K562 treated with DMSO at 1 percent for 4 hours (cell line): ENCODE results near the gene ARHGDIB. TPM values are rescaled to one million over a fixed set of nuclear protein-coding genes. Genes with fewer than 3 reads are reported as not detected.

Experiments
- total RNA-seq: library from RNA; unstranded; fragments of 300-600 nt; gene quantifications from 2 replicates; pipeline ENCODE4 v1.2.3, GENCODE V29; 2022; ENCODE audit not compliant: insufficient read depth

Gene ARHGDIB
- 72.0 and 82.3 TPM in 2 replicates for total RNA-seq

DNA sequence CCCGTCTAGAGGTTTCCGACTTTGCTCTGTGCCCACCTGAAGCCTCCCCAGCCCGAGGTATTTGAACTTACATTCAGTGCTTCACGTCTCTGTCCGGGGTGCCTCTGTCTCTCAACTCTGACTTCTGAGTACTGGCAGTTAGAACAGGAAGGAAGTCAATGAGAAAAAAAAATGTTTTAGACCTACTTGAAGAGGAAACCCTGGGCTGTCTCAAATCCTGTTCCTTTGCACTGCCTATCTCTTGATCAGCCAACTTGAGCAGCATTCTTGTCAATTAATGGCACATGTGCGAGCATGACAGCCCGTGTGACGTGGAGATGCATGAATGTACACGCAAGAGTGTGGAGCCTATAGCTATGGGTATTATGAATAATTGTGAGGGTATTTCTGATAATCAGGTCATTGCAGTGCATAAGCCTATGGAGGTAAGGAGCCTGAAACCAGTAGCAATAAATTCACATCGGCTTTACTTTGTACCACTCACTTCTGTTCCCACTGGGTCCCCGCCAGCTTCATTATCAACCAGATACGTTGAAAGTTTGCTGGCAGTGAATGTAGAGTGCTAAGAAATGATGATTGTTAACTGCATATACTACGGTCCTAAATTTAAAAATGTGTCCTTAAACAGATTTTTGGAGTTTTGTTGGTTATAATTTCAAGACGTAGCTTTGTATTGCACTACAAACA is at the start of gene ARHGDIB:
Gene ARHGDIB, minus strand, starts transcription at position 136 of the 687 bp plus-strand sequence. CDS start 10,889 bp downstream, outside the sequence.

DNA sequence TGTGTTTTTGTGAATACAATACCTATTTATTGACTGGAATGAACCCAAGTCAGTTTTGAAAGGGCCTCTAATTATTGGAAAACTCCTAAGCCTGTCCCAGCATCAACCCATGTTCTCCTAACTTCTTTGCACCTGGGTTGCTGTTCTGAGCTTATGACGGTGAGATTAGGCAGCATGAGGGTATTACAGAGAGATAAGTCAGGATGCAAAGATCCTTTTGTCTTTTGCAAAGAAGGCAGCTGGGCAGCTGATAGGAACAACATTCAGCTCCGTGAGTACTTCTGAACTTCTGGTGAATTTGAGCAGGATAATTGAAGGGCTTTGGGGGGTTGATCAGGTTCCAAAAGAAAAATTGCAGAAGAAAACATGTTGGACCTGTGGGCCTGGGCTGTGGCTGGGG is 11.4 kb upstream of the ARHGDIB start, which contains the start of gene PDE6H:
Gene PDE6H, plus strand, starts transcription at position 227 of the 400 bp plus-strand sequence. CDS start 4,971 bp downstream, outside the sequence.

DNA sequence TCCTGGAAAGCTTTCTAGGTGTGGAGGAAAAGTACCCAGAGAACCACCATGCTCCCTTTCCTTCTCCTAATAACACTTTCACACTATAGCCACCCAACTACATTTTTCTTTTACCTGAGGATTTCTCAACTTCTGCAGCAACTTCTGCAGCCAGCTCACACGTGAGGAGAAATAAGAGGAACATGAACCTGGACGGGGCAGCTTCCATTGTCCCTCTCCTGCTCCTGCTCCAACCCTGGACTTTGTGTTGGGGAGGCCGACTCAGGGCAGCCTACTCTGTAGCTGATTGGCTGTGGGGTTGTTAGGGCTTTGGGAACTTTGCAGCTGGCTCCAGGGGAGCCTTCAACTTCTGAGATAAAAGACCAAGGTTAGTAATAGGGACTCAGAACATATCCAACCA is 23.1 kb downstream of the ARHGDIB start, which contains the start of gene ERP27:
Gene ERP27, minus strand, starts transcription at position 237 of the 400 bp plus-strand sequence. Its CDS starts 29 bp downstream, at position 208.

Other genes starting within 250 kb of the ARHGDIB start
- gene WBP11, start 158.1 kb downstream of the ARHGDIB start, total RNA-seq = 20.9 and 27.1 TPM in 2 replicates
- 1.1 and 1.5 TPM in 2 replicates for gene C12orf60, start 157.9 kb downstream of the ARHGDIB start, total RNA-seq
- gene SMCO3, start 147.4 kb downstream of the ARHGDIB start, total RNA-seq = not detected in 2 replicates
- not detected in 2 replicates for gene ART4, start 118.1 kb downstream of the ARHGDIB start, total RNA-seq
- gene MGP, start 75.7 kb downstream of the ARHGDIB start, total RNA-seq = not detected in 2 replicates
- gene ERP27, start 23.1 kb downstream of the ARHGDIB start, total RNA-seq = not detected in 2 replicates
- gene PDE6H, start 11.4 kb upstream of the ARHGDIB start, total RNA-seq = not detected in 2 replicates